GM18519 (cell line): ENCODE data around the gene HS3ST6.
"Not testable (repeated sequence)": the region's sequence is repeated elsewhere in the genome, so short reads cannot be mapped to it uniquely, and the experiment has no call there.

Experiments used
- ATAC-seq: cut with Tn5 transposase; IDR thresholded peaks from one replicate; pipeline ENCODE4 v1.9.1; 2021; ENCODE audit warnings: mild to moderate bottlenecking, moderate library complexity; ENCODE audit not compliant: unreplicated experiment, low FRiP score

Gene HS3ST6

GRCh38 chr16:1929578-1930337, 11.5 kb upstream of the HS3ST6 start:
- ATAC-seq: peak; percentile 60

DNA sequence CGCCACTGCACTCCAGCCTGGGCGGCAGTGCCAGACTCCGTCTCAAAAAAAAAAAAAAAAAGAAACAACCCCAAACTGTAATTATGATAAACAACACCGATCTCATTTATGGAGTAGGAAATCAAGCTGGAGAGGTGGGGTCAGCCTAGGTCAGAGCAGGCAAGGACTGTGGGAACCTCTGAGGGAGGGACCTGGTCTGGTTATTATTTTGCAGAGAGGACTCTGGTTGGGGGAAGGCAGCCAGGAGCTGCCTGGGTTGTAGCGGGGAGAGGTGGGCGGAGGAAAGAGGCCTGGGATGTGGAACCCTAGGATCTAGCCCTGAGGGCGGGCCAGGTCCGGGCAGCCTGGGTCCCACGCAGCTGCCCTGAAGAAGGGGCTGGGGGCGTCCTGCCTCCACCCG, 10.9 kb upstream of the HS3ST6 start:
- ATAC-seq: no peak

DNA sequence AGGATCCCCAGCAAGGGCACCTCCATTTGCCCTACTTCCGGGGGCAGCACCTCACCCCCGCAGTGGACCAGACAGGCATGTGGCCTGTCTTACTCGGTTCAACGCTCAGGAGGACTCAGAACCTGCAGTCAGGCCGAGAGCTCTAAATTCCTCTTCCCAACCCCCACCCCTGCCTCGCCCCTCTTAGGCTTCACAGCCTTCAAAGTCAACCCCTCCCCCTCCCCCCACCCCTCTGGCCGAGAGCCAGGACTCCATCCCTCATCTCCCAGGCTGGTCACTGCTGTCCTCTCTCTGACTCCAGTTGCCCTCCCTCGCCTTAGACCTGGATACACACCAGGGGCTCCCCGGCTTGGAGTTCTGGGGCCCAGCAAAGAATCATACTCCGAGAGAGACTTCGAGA, 8.1 kb upstream of the HS3ST6 start:
- no peak for ATAC-seq

DNA sequence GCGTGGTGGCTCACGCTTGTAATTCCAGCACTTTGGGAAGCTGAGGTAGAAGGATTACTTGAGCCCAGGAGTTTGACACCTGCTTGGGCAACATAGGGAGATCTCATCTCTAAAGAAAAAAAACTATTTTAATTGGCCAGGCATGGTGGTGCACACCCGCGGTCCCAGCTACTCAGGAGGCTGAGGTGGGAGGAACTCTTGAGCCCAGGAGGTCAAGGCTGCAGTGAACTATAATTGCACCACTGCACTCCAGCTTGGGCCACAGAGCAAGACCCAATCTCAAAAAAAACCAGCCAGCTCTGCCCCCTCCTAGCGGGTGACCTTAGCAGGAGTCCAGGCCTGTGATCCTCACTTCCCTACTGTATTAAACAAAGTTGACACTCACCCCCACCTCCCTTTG, 5.9 kb upstream of the HS3ST6 start:
- no peak for ATAC-seq

- ATAC-seq: no peak
Observed at GRCh38 chr16:1923299-1924034, 5.3 kb upstream of the HS3ST6 start.

- no peak for ATAC-seq
Observed at GRCh38 chr16:1922357-1922756, 4.1 kb upstream of the HS3ST6 start.

DNA sequence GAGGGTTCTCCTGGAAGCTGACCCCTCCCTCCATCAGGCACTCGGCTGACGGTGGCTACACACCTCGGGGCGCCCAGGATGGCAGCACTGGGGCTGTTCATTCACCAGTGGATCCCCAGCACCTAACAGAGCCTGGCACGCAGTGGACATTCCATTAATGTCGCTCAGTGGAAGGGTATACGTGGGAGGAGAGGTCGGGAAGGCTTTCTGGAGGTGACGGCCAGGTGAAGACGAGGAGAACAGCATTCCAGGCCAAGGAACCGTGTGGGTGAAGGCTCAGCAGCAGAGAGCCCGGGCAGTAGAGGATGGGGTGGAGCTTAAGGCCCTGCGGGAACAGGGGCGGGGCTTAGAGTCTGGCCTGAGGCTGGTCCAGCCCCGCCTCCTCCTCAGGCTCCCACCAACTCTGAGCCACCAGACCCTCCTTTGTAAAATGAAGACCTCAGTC, 2.5 kb upstream of the HS3ST6 start:
- ATAC-seq: no peak

GRCh38 chr16:1920122-1920521, 1.9 kb upstream of the HS3ST6 start:
- ATAC-seq: not testable (repeated sequence)

GRCh38 chr16:1919327-1919998, 1.2 kb upstream of the HS3ST6 start:
- no peak for ATAC-seq

GRCh38 chr16:1917665-1918350, 407 bp downstream of the HS3ST6 start:
- ATAC-seq: no peak

DNA sequence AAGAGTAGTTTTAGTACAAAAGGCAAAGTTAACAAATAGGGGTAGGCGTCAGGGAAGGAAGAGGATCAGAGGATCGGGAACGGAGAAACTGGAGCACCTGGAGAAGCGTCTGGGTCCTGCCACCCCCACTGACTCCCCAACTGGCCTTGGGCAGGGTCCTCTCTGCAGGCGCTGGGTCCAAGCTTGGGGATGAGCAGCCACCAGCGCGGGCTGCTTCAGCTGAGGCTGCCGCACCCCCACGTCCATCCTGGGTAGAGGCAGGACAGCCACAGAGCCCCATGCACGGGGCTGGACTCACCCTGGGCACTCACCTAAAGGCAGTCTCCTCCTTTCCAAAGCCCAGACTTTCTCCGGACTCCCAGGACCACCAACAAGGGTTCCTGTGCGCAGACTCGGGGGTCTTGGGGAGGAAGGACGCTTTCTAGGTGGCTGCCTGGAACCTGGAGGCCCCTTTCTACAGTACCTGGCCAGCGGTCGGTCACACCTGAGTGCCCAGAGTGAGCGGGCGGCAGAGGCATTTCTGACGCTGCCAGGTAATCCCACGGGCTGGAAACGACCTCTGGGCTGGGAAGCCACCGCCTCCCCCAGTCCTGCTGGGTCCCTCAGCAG, 1.1 kb downstream of the HS3ST6 start:
- ATAC-seq: no peak

DNA sequence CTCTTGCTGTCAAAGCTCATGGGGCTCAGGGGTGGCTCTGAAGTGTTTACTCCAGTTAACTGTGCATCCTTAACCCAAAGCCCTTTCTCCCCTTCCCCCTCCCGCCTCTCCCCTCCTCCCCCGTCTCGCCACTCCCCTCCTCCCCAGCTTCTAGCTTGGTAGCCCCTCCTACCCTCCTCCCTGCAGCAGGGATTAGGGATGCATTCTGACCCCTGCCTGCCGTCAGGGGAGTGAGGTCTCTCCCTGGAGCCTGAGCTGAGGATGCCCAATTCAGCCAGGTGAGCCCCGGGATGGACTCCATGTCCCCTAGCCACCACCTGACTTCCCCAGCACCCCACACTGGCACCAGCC, 1.6 kb downstream of the HS3ST6 start:
- ATAC-seq: no peak

GRCh38 chr16:1915732-1916639, 2.2 kb downstream of the HS3ST6 start:
- ATAC-seq: no peak

DNA sequence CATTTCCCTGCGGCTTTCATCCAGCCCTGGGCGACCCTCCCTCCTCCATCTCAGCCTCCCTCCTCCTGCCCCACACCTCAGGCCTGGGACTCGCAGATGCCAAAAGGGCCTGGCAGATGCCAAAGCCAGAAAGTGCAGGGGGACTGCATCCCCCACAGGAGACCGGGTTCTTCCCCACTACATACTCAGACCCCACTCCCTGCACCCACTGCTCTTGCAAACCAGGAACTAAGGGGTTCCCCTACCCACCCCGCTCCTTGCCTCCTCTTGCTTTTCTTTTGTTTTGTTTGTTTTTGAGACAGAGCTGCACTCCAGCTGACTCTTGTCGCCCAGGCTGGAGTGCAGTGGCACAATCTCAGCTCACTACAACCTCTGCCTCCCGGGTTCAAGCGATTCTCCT, 3.2 kb downstream of the HS3ST6 start:
- ATAC-seq: no peak

DNA sequence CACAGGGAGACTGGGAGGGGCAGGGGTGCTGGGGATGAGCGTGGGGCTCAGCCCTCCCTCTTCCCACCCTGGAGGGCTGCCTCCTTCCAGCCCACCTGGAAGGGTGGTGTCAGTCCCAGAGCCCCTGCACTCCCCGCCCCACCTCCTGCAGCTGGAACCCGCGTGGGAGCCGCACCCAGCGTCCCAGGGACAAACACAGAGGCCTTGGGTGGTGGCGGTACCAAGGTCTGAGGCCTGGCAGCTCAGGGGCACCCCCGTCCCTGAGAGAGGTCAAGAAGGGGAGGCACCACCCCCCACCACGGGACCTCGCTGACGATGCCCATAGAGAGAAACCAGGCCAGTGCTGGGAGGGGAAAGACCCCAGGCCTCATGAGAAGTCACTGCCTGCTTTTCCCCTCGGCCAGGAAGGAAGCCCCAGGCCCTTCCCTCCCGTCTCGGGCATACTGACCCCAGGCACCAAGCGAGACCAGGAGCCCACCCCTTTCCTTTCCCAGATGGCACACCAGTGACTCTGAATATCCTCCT, 4.1 kb downstream of the HS3ST6 start:
- no peak for ATAC-seq

DNA sequence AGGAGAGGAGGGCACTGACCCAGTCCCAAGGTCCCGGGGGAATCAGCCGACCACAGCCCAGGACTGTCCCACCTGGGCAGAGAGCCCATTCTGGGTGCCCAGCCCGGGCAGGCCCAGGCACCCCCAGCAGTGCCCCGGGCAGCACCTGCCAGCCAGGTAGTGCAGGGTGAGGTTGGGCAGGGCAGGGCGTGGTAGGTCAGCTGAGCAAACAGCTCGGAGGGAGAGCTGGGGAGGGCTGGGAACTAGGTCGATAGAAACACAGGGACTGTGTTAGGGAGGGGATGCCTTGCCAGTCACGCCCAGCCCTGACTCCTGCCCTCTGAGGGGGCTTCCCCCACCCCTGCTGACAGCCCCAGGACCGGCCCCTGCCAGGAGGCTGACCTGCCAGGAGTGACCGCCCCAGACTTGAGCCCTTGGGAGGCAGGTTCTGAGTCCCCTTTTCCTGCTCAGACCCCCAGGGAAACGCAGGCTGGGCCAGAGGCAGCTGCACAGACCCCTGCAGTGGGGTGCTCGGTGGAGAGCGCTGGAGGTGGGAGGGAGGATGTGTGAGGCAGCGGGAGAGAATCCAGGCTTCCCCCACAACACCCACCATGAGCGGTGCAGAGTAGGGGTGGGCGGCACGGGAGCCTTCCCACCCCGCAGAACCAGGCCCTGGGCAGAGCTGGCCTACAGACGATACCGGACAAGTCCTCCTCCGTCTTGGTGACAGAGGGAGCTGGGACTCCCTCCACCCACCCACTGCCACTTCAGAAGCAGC, 4.7 kb downstream of the HS3ST6 start:
- no peak for ATAC-seq

DNA sequence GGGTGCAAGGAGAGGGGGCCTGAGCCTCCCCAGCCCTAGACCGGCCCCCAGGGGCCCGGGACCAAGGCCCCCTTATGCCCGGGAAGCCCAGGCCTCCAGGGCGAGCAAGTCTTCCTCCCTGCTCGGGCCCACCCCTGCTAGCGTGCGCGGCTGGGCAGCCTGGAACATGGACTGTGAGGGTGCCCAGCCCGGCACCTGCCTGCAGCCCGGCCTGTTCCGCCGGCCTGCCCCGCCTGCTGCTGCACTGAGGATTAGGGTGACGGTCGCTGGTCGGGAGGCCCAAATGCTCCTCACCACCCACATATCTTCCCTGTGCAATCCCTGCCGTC, 6.0 kb downstream of the HS3ST6 start:
- ATAC-seq: no peak

- ATAC-seq: no peak
Observed at GRCh38 chr16:1911467-1912214, 6.6 kb downstream of the HS3ST6 start.
